ENCODE data around the gene LY86. TPM values are rescaled to one million over a fixed set of nuclear protein-coding genes. Genes with fewer than 3 reads are reported as not detected.

LY86 gene
- total RNA-seq, 4 donors from 2014 or later = 0.88 to 2.1 (median 1.6) TPM; not detected in 1

GRCh38 chr6:6654599-6655575 is 66.4 kb downstream of the LY86 start:
- 69 to 73% methylated on average over 16 of the region's 16 CpGs for WGBS, 2 donors
- DNase-seq (ENCODE audit: low spot score in 2 of 2) = peak in 1 of 2 donors; percentile 35
- intact Hi-C loops (cut with DNase I; ENCODE audit: low total_unique reads) = no loop called here
- no peak overlapping the region for H3K4me3 ChIP-seq (ENCODE audit: low read depth, poor library complexity, severe bottlenecking)
- TF ChIP-seq POLR2A (IDR thresholded peaks at IDR 0.05) = no peak
- TF ChIP-seq, protein P1, sequence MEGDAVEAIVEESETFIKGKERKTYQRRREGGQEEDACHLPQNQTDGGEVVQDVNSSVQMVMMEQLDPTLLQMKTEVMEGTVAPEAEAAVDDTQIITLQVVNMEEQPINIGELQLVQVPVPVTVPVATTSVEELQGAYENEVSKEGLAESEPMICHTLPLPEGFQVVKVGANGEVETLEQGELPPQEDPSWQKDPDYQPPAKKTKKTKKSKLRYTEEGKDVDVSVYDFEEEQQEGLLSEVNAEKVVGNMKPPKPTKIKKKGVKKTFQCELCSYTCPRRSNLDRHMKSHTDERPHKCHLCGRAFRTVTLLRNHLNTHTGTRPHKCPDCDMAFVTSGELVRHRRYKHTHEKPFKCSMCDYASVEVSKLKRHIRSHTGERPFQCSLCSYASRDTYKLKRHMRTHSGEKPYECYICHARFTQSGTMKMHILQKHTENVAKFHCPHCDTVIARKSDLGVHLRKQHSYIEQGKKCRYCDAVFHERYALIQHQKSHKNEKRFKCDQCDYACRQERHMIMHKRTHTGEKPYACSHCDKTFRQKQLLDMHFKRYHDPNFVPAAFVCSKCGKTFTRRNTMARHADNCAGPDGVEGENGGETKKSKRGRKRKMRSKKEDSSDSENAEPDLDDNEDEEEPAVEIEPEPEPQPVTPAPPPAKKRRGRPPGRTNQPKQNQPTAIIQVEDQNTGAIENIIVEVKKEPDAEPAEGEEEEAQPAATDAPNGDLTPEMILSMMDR (IDR thresholded peaks at IDR 0.05) = no peak

- intact Hi-C loops (cut with DNase I; ENCODE audit: low total_unique reads) = no loop called here
- no peak for DNase-seq (ENCODE audit: low spot score in 2 of 2)
- 71 to 82% methylated on average over 9 of the region's 9 CpGs for WGBS, 2 donors
- no peak for TF ChIP-seq POLR2A (IDR thresholded peaks at IDR 0.05)
- TF ChIP-seq, protein P1 (IDR thresholded peaks at IDR 0.05) = no peak
- no peak overlapping the region for H3K4me3 ChIP-seq (ENCODE audit: low read depth, poor library complexity, severe bottlenecking)
Observed at GRCh38 chr6:6655805-6656251, 67.3 kb downstream of the LY86 start.

GRCh38 chr6:6656287-6656686 is 67.8 kb downstream of the LY86 start:
- intact Hi-C loops (cut with DNase I; ENCODE audit: low total_unique reads) = no loop called here
- H3K4me3 ChIP-seq (ENCODE audit: low read depth, poor library complexity, severe bottlenecking) = no peak overlapping the region
- no peak for DNase-seq (ENCODE audit: low spot score in 2 of 2)
- 36 to 59% methylated on average over 3 of the region's 3 CpGs for WGBS, 2 donors
- TF ChIP-seq, protein P1 (IDR thresholded peaks at IDR 0.05) = no peak
- TF ChIP-seq POLR2A (IDR thresholded peaks at IDR 0.05) = no peak

GRCh38 chr6:6657085-6657819 is 68.7 kb downstream of the LY86 start:
- intact Hi-C loops (cut with DNase I; ENCODE audit: low total_unique reads) = no loop called here
- DNase-seq (ENCODE audit: low spot score in 2 of 2) = no peak
- no peak overlapping the region for H3K4me3 ChIP-seq (ENCODE audit: low read depth, poor library complexity, severe bottlenecking)
- 91 to 95% methylated on average over 8 of the region's 8 CpGs for WGBS, 2 donors
- TF ChIP-seq POLR2A (IDR thresholded peaks at IDR 0.05) = no peak
- TF ChIP-seq, protein P1 (IDR thresholded peaks at IDR 0.05) = no peak

- DNase-seq (ENCODE audit: low spot score in 2 of 2) = peak in 1 of 2 donors; percentile 13
- 86 to 91% methylated on average over 1 of the region's 1 CpG for WGBS, 2 donors
- intact Hi-C loops (cut with DNase I; ENCODE audit: low total_unique reads) = no loop called here
- no peak overlapping the region for H3K4me3 ChIP-seq (ENCODE audit: low read depth, poor library complexity, severe bottlenecking)
- TF ChIP-seq, protein P1 (IDR thresholded peaks at IDR 0.05) = no peak
- TF ChIP-seq POLR2A (IDR thresholded peaks at IDR 0.05) = no peak
Observed at GRCh38 chr6:6657820-6658217, 69.3 kb downstream of the LY86 start.
